Fibroblast of villous mesenchyme (primary cell): ENCODE measurements around the gene CACNA1E. TPM values are rescaled to one million over a fixed set of nuclear protein-coding genes. Genes with fewer than 3 reads are reported as not detected.
A peak's percentile ranks its signal among the peaks of the same experiment; 100 is the strongest.

ENCODE experiments used
- DNase-seq: peaks from one replicate; pipeline ENCODE4 v3.0.0-alpha.2; 2010; ENCODE audit warnings: low read depth
- H3K4me3 ChIP-seq: 2 replicates; pipeline ENCODE4 v1.5.1; 2011; ENCODE audit warnings: low read depth, mild to moderate bottlenecking, low read length
- CTCF ChIP-seq: IDR thresholded peaks from 2 replicates; pipeline ENCODE4 v1.5.1; 2012; ENCODE audit warnings: low read depth, mild to moderate bottlenecking, low read length; ENCODE audit not compliant: insufficient read depth
- total RNA-seq: library from RNA; depleted of rRNA; stranded (reverse); fragments of >200 nt; gene quantifications from 2 replicates; pipeline ENCODE4 v1.2.3, GENCODE V29; 2012

The CACNA1E gene
- total RNA-seq, 1 donor = not detected

GRCh38 chr1:181500636-181501035 lies 17.3 kb downstream of the CACNA1E start:
- no peak for TF ChIP-seq CTCF
- no peak for DNase-seq
- H3K4me3 ChIP-seq = no peak overlapping the region

GRCh38 chr1:181501612-181502011 lies 18.3 kb downstream of the CACNA1E start:
- H3K4me3 ChIP-seq = no peak overlapping the region
- TF ChIP-seq CTCF = no peak
- DNase-seq = no peak

GRCh38 chr1:181503171-181503810 lies 20.0 kb downstream of the CACNA1E start:
- H3K4me3 ChIP-seq = no peak overlapping the region
- TF ChIP-seq CTCF = no peak
- DNase-seq = peak; percentile 11

- peak; percentile 19 for DNase-seq
- TF ChIP-seq CTCF = peak; percentile 43
Observed at GRCh38 chr1:181504399-181504842, 21.1 kb downstream of the CACNA1E start.

GRCh38 chr1:181506563-181507353 lies 23.4 kb downstream of the CACNA1E start:
- H3K4me3 ChIP-seq = no peak overlapping the region
- no peak for DNase-seq
- TF ChIP-seq CTCF = no peak

More at GRCh38 chr1:181504399-181504842, 21.1 kb downstream of the CACNA1E start:
- H3K4me3 ChIP-seq = no peak overlapping the region

- peak; percentile 4 for DNase-seq
- no peak overlapping the region for H3K4me3 ChIP-seq
- no peak for TF ChIP-seq CTCF
Observed at GRCh38 chr1:181508486-181509165, 25.3 kb downstream of the CACNA1E start.
